ENCODE results near the gene DHRSX.
"Not testable (repeated sequence)": the region's sequence is repeated elsewhere in the genome, so short reads cannot be mapped to it uniquely, and the experiment has no call there.

DHRSX gene

DNA sequence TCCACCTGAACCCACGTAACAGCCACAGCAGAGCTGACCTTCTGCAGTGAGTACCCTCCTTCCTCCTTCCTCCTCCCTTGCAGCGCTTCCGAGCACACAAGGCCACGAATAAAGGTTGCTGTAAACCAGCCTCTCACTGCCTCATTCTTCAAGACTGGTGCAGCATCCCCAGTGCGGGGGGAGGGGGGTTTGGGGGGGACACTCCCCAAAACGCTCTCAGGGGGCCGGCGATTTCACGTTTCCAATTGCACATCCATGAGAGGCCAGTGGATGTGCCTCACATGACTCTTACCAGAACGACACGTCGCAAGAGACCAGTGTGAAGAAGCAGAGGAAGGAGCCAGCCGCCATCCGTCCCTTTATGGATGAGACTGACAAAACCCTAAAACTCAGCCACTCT is 5.2 kb downstream of the DHRSX start:
- DNase-seq = no peak

DNA sequence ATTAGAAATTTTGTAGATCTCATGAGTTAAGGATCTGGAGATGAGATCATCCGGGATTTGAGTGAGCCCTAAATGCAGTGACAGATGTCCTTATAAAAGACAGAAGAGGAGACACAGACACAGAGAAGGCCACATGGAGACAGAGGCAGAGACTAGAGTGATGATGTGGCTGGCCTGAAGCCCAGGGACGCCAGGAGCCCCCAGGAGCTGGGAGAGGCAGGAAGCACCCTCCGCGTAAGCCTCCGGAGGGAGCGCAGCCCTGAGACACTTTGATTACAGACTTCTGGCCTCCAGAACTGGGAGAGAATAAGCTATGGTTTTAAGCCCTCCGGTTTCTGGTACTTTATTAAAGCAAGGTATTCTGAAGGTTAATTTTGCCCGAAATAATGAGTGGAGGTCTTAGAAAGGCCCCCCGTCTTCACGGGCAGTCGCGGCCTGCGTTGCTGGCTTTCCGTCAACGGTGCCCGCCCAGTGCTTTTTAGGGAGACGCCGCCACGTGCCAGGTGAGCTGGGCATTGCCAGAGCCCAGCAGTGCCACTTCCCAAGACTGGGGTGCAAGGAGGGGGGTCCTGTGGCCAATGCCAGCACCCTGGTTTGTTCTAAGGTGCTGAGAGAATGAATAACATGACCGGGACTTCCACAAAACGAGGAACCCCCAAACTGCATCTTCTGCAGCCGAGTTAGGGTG is 8.1 kb downstream of the DHRSX start:
- no peak for DNase-seq

DNA sequence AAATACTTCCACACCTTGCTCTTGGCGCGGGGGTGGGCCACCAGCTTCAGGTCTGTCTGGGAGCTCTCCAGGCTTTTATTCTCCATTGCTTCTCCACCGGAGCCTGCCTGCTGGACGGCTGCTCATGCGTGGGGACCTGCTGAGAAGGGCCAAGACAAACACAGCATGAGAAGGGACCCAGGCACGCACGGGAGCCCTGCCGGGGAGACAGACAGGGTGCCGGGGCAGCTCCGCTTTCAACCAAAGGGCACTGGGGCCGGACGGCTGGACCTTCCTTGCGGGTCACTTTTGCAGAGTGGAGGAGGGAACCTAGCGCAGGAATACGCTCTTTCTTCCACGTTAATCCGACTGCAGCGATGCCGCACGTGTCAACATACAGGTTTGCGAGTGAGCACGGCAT is 10.1 kb downstream of the DHRSX start:
- DNase-seq = no peak

DNA sequence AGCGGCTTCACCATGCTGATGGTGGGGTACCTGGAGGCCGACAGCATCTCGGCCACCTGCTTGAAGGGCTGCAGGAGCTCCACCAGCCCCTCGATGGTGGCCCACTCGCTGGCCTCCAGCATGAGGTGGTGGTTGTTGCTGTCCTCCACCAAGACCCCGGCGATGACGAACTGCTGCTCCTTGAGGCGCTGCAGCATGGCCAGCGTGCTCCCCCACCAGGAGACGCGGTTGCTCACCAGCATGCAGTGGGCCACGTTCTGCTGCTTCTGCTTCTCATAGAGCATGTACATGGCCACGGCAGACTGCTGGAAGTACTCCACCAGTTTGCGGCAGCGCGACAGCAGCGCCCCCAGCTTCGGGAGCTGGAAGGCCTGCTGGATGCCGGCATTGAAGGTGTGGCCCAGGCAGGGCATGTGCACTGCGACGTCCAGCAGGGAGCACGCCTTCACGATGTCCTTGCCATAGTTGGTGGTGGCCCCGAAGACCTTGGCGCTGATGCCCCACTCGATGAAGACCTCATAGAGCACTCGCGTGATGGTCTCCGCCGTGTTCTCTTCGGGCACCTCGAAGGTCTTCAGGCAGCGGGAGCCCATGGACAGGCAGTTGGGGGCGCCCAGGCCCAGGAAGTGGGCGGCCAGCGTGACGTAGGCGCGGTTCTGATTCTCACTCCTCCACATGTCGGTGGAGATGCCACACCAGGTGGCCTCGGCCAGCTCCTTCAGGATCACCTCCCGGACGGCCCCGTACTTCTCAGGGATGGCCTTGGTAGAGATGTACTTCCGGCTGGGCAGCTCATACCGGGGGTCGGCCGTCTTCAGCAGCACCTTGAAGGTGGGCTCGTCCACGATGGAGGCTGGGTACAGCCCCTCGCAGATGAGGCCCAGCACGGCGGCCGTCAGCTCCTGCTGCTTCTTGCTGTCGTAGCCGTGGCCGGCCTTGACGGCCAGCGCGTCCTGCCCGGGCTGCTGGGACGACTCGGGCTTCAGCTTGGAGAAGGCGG is 11.0 kb downstream of the DHRSX start:
- DNase-seq = no peak

DNA sequence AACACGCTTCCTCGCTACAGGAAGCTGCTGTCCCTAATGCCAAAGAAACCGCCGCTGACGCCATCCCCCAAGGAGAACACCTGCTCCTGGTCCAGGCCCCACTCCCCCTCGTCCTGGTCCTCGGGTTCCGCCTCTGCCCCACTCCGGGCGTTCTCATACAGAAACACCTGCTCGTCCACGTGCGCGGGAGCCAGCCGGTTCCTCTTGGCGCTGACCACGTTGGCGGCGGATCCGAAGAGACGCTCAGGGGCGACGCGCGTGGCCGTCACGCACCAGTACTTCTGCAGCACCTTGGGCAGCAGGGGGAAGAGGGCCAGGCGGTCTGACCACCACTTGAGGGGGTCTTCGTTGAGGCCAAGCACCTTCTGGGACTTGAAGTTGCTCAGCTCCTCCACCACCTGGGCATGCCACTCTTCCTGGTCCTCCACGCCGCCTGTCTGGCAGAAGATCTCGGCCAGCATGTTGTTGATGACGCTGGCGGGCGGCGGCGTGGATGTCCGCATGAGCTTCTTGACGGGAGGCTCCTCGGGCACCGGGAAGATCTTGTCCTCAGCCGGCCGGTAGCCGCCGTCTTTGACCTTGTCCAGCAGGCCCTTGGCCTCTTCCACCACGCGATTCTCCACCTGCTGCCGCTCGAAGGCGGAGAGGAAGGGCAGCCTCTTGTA is 12.0 kb downstream of the DHRSX start:
- no peak for DNase-seq

DNA sequence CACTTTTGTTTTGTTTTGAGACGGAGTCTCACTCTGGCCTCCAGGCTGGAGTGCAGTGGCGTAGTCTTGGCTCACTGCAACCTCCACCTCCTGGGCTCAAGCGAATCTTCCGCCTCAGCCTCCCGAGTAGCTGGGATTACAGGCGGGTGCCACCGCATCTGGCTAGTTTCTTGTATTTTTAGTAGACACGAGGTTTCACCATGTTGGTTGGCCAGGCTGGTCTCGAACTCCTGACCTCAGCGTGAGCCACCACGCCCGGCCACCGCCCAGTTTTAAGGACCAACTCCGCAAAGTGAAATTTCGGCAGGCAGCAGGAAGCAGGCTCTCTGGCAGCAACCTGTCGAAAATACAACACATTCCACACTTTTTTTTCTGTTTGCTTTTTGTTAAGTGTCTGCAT is 13.4 kb downstream of the DHRSX start:
- no peak for DNase-seq

DNA sequence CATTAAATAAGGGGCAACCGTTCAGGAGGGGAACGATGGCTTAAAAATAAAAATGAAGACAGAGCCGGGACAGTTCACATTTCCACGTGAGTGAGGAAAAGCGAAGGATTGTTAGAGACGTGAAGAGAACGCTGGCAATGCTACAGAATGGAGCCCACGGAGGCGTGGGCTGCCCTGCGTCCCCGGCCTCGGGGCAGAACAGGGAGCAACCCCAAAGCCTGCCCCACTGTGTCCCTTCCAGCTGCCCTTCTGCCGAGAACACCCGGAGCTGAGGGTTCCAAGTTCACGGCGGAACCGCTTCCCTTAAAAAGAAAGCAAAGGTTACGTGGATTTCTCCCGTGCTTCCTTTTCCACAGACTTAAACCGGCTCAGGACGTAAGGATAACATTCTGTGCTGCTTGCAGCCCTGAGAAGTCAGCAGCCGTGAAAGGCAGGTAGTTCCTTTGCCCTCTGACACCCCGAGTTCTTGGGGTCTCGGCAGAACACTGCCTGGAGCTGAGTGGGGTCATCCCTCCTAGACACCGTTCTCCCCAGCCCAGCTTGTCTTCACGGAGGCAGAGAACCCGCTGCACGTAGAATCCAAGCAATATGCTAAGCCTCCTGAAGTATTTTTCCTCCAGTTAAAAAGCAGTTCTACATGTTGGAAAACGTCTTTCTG is 14.2 kb downstream of the DHRSX start:
- DNase-seq = no peak

DNA sequence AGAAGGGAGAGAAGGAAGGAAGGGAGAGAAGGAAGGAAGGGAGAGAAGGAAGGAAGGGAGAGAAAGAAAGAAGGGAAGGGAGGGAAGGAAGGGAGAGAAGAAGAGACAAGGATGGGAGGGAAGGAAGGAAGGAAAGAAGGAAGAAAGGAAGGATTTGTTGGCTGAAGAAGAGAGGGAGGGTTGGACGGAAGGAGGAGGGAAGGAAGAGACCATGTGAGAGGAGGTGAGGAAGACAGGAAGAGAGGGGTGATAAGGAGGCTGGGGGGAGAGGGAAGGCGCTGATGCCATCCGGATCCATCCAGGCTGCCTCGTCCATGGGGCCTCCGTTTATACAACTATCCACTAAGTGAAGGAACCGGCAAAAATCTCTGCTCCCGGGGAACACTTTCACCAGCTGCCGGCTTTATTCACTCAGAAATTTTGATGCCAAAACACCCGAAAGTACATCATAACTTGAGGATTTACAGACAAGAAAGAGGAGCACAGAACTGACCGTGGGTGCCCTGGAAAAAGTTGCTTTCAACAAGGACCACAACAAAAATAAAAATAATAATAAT is 14.9 kb downstream of the DHRSX start:
- no peak for DNase-seq

DNA sequence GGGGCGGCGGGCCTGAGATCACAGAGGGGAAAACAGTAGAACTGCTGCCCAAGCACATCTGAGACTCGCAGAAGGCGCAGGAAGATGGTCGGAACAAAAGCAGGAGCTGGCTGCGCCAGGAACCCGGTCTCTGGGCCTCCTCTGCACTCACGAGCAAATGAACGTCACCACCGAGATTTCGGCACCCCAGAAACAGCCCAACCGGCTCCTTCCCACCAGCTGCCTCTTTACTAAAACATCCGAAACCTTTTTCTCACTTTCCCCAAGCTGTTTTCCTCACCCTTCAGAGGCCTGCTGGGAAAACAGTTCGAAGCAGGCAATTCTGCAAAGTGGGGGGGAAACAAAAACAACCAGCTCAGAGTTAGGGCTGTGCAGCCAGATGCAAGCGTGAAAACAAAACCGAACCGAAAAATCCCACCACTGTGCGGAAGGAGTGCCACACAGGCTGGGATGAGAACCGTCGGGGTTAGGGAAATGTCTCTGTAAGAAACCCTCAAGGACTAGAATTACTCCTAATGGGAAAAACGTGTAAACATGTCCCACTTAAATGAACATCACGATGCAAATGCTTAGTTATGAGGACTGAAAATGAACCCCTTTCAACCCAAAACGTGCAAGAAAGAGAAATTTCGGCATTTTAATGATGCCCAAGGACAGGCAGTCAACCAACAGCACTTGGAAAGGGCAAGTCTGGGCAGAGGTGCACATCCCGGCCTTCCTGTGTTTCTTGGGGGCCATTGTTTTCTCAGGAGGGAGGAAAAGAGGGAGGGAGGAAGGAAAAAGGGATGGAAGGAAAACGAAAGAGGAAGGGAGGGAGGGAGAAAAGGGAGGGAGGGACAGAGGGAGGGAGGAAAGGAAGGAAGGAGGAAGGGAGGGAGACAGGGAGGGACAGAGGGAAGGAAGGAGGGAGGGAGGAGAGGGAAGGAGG is 15.8 kb downstream of the DHRSX start:
- DNase-seq = no peak

DNA sequence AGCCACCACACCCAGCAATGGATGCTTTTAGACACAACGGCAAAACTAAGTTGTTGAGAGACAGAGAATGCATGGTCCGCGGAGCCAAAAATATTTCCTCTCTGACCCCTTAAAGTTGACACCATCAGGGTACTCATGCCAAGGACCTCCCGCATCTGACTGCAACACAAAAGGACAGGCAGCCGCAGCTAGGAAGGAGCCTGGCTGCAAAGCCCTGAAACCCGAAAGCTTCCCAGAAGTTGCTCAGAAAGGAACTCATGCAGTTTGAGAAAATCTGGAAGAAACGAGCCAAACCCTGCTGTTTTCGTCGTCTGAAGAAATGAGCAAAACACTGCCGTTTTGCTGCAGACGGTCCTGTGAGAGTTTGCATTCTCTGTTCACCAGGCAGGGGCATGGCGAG is 16.5 kb downstream of the DHRSX start:
- no peak for DNase-seq

DNA sequence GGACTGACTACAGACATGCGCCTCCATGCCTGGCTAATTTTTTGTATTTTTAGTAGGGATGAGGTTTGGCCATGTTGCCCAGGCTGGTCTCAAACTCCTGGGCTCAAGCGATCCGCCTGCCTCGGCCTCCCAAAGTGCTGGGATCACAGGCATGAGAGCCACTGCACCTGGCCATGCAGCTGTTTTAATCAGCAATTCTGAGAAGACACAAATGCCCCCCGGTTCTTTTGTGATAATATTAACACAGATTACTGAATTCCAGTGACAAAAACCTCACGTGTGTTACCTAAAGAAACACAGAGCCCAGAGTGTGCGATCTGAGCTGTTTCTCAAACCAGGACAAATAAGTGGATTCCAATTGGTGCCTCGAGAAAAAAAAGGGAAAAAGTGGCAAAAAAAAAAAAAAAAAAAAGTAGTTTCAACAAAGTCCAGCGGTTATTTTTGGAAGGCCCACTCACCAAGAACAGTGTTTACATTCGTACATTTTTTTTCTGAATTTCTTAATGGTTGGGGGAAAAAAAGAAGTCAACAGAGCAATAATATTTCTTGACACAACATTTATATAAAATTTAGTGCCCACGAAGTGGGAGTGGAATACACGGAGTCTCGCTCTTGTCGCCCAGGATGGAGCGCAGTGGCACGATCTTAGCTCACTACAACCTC is 17.2 kb downstream of the DHRSX start:
- DNase-seq = no peak

DNA sequence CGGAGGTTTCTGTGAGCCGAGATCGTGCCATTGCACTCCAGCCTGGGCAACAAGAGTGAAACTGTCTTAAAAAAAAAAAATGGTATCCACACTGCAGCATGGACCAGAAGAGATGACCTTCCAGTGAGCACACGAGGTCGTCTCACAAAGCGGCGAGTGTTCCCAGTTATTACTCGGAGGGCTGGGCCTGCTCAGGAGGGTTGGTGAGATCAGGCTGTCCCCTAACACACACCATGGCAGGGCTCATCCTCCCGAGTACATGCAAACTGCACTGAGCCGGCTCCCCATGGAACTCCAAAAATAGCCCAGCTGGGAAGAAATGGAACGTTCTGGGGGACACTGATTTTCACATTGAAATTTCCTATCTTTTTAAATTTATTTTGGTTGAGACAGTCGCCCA is 19.2 kb downstream of the DHRSX start:
- DNase-seq = not testable (repeated sequence)

DNA sequence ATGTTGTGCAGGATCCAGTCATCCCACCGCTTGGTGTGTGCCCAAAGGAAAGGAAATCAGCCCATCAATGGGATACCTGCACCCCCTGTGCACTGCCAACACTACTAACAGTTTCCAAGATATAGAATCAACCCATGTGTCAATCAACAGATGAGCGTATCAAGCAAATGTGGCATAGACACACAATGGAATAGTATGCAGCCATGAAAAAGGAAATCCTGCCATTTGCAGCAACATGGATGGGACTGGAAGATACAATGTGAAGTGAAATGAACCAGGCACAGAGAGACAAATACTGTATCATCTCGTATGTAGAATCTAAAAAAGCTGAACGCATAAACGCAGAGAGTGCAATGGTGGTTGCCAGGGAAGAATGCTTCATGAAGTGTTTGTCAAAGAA is 20.8 kb downstream of the DHRSX start:
- not testable (repeated sequence) for DNase-seq

DNA sequence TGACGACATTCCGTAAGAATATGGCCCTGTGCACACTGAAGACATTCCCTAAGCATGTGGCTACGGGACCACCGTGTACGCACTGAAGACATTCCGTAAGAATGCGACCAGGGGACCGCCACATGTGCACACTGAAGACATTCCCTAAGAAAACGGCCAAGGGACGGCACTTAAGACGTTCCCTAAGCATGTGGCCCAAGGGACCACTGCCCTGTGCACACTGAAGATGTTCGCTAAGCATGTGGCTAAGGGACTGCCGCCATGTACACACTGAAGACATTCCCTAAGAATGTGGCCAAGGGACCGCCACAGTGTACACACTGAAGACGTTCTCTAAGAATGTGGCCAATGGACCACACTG is 21.4 kb downstream of the DHRSX start:
- DNase-seq = no peak

DNA sequence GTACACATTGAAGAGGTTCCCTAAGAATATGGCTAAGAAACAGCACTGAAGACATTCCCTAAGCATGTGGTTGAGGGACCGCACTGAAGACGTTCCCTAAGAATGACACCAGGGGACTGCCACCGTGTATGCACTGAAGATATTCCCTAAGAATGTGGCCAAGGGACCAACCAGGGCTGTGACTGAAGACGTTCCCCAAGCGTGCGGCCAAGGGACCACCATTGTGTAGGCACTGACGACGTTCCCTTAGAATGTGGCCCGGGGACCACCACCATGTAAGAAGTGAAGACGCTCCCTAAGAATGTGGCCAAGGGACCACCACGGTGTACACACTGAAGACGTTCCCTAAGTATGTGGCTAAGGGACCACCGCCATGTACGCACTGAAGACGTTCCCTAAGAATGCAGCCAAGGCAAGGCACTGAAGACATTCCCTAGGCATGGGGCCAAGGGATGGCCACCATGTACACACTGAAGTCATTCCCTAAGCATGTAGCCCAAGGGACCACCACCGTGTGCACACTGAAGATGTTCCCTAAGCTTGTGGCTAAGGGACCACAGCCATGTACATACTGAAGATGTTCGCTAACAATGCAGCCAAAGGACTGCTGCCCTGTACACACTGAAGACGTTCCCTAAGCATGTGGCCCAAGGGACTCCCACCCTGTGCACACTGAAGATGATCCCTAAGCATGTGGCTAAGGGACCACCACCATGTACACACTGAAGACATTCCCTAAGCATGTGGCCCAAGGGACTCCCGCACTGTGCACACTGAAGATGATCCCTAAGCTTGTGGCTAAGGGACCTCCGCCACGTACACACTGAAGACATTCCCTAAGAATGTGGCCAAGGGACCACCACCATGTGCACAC is 22.0 kb downstream of the DHRSX start:
- DNase-seq = no peak

DNA sequence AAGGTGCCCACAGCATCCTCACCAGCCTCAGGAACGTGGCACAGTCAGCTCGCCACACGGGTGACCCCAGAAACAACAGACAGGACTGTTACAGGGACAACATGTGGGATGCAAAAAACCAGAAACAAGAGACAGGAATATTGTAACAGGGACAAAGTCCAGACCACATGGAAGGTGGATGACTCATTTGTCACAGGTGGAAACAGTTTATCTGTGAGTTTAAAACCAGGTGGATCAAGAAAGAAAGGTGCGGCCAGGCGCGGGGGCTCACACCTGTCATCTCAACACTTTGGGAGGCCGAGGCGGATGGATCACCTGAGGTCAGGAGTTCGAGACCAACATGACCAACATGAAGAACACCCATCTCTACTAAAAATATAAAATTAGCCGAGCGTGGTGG is 23.5 kb downstream of the DHRSX start:
- DNase-seq = not testable (repeated sequence)

DNA sequence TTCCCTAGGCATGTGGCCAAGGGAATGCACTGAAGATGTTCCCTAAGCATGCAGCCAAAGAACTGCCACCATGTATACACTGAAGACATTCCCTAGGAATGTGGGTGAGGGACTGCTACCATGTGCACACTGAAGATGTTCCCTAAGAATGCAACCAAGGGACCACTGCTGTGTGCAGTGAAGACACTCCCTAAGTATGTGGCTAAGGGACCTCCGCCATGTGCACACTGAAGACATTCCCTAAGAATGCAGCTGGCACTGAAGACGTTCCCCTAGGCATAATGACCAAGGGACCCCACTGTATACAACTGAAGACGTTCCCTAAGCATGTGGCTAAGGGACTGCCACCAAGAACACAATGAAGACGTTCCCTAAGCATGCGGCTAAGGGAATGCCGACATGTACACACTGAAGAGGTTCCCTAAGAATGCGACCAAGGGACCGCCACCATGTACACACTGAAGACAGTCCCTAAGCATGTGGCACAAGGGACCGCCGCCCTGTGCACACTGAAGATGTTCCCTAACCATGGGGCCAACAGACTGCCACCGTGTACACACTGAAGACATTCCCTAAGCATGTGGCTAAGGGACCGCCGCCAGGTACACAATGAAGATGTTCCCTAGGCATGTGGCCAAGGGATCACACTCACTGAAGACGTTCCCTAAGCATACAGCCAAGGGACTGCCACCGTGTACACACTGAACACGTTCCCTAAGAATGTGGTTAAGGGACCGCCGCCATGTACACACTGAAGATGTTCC is 25.6 kb downstream of the DHRSX start:
- DNase-seq = no peak

DNA sequence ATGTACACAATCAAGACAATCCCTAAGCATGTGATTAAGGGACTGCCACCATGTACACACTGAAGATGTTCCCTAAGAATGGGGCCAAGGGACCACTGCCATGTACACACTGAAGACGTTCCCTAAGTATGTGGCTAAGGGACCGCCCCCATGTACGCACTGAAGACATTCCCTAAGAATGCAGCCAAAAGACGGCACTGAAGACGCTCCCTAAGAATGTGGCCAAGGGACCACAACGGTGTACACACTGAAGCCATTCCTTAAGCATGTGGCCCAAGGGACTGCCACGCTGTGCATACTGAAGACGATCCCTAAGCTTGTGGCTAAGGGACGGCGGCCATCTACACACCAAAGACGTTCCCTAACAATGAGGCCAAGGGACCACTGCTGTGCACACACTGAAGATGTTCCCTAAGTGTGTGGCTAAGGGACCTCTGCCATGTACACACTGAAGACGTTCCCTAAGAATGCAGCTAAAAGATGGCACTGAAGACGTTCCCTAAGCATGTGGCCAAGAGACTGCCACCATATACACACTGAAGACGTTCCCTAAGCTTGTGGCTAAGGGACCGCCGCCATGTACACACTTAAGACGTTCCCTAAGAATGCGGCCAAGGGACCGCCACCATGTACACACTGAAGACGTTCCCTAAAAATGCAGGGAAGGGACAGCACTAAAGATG is 26.4 kb downstream of the DHRSX start:
- no peak for DNase-seq

DNA sequence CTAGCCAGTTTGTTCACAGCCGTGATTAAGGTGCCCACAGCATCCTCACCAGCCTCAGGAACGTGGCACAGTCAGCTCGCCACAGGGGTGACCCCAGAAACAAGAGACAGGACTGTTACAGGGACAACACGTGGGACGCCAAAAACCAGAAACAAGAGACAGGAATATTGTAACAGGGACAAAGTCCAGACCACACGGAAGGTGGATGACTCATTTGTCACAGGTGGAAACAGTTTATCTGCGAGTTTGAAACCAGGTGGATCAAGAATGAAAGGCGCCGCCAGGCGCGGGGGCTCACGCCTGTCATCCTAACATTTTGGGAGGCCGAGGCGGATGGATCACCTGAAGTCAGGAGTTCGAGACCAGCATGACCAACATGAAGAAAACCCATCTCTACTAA is 27.7 kb downstream of the DHRSX start:
- not testable (repeated sequence) for DNase-seq

Data from NCI-H2029 (cell line).